GM12891 (cell line): ENCODE measurements around the gene RSPH1.

Experiments
- POLR2A ChIP-seq: IDR thresholded peaks from 2 replicates; pipeline ENCODE4 v1.6.1; 2011; ENCODE audit warnings: low read depth, low read length, control low read depth
- POLR2AphosphoS5 ChIP-seq: IDR thresholded peaks from 2 replicates; pipeline ENCODE4 v1.6.1; 2011; ENCODE audit warnings: low read depth, low read length, control low read depth
- POU2F2 ChIP-seq: IDR thresholded peaks from 2 replicates; pipeline ENCODE4 v1.6.1; 2011; ENCODE audit warnings: low read depth, mild to moderate bottlenecking, control low read depth, low read length, moderate library complexity

GRCh38 chr21:42534421-42535378 lies 38.7 kb upstream of the RSPH1 start:
- TF ChIP-seq POU2F2, result no peak; the same call in 1 of the 2 replicates
- TF ChIP-seq POLR2AphosphoS5, result no peak; the same call in 1 of the 2 replicates
- TF ChIP-seq POLR2A, result peak; percentile 29; the same call in 1 of the 2 replicates
